Measurements from ENCODE around the gene IKZF1. TPM values are rescaled to one million over a fixed set of nuclear protein-coding genes. Genes with fewer than 3 reads are reported as not detected.

The IKZF1 gene
- total and polyA plus RNA-seq, 2 of the 13 experiments (the other 11 are each of a cell fraction or from before 2014, with no cell fraction given) = not detected

GRCh38 chr7:50292763-50293162, 11.8 kb upstream of the IKZF1 start (continued):
- TF ChIP-seq NFYB (CRISPR knock-in tag; IDR thresholded peaks at IDR 0.05) (no peak), ISX (CRISPR knock-in tag; conservative IDR thresholded peaks at IDR 0.05) (no peak), PHF20 (CRISPR knock-in tag; IDR thresholded peaks at IDR 0.05) (no peak), PRMT3 (CRISPR knock-in tag; IDR thresholded peaks at IDR 0.05; ENCODE audit: borderline replicate concordance, low read depth) (no peak), ZBTB38 (CRISPR knock-in tag; IDR thresholded peaks at IDR 0.05) (no peak), SKI (IDR thresholded peaks at IDR 0.05; ENCODE audit: partially characterized antibody) (no peak), TCF7L2 (IDR thresholded peaks at IDR 0.05; ENCODE audit: low read depth, low read length) (no peak), ZNF317 (CRISPR knock-in tag; IDR thresholded peaks at IDR 0.05) (no peak)

GRCh38 chr7:50293509-50294179, 10.9 kb upstream of the IKZF1 start:
- in situ Hi-C loops (cut with HindIII; ENCODE audit: extremely low pct_ligation_motif_present, low pct_unique_long_range_greater_than_20kb) (no loop called here), intact Hi-C loops (cut with micrococcal nuclease; ENCODE audit: unreplicated experiment) (no loop called here)
- Histone ChIP-seq H3K9me3 (ENCODE audit: low read length) (no peaks in the 10 kb centered on the region), H3K79me2 (ENCODE audit: insufficient read depth, low read length) (no peaks in the 10 kb centered on the region), H3K27ac (ENCODE audit: extremely low read length, insufficient read depth, low read length) (no peak overlapping the region), H3K4me2 (ENCODE audit: low read depth, low read length) (no peak overlapping the region), H2AFZ (ENCODE audit: low read length) (no peak overlapping the region), H3K27me3 (ENCODE audit: control insufficient read depth in 1 of 2, insufficient read depth in 2 of 2, low read length in 2 of 2) (no peaks in the 10 kb centered on the region), H4K20me1 (ENCODE audit: insufficient read depth, low read length) (no peaks in the 10 kb centered on the region), H3K4me3 (replicated peaks in 1 of 3; ENCODE audit: insufficient read depth in 1 of 3, low read depth in 2 of 3, low read length in 3 of 3) (no peak overlapping the region), H3K4me1 (ENCODE audit: insufficient read depth, low read length) (no peaks in the 10 kb centered on the region), H3K9ac (ENCODE audit: insufficient read depth, low read depth, low read length) (no peak overlapping the region), H3K36me3 (replicated peaks in 1 of 2; ENCODE audit: control insufficient read depth in 1 of 2, insufficient read depth in 2 of 2, low read length in 2 of 2) (no peaks in the 10 kb centered on the region)
- ChIA-PET POLR2A (no interaction called here), CTCF (ENCODE audit: low intra/inter-chr PET ratio, low total read pairs) (no interaction called here)
- FAIRE-seq (no peak), ATAC-seq (no peak), DNase-seq (ENCODE audit: low spot score) (no peak)
- 5% methylated on average over 7 of the region's 7 CpGs for WGBS (ENCODE audit: low lambda C conversion rate)
- BruUV-seq (replicated peaks) = no TSS peak
- TF ChIP-seq SMAD1 (CRISPR knock-in tag; IDR thresholded peaks at IDR 0.05; ENCODE audit: borderline replicate concordance, low read depth) = no peak
- no peak for TF ChIP-seq ZBTB1 (CRISPR knock-in tag; IDR thresholded peaks at IDR 0.05; ENCODE audit: borderline replicate concordance)
- no peak for TF ChIP-seq PAXIP1 (CRISPR knock-in tag; conservative IDR thresholded peaks at IDR 0.05)
- no peak for TF ChIP-seq HES4 (CRISPR knock-in tag; IDR thresholded peaks at IDR 0.05; ENCODE audit: borderline replicate concordance)
- no peak for TF ChIP-seq KLF12 (CRISPR knock-in tag; IDR thresholded peaks at IDR 0.05; ENCODE audit: borderline replicate concordance)
- TF ChIP-seq, protein P1, sequence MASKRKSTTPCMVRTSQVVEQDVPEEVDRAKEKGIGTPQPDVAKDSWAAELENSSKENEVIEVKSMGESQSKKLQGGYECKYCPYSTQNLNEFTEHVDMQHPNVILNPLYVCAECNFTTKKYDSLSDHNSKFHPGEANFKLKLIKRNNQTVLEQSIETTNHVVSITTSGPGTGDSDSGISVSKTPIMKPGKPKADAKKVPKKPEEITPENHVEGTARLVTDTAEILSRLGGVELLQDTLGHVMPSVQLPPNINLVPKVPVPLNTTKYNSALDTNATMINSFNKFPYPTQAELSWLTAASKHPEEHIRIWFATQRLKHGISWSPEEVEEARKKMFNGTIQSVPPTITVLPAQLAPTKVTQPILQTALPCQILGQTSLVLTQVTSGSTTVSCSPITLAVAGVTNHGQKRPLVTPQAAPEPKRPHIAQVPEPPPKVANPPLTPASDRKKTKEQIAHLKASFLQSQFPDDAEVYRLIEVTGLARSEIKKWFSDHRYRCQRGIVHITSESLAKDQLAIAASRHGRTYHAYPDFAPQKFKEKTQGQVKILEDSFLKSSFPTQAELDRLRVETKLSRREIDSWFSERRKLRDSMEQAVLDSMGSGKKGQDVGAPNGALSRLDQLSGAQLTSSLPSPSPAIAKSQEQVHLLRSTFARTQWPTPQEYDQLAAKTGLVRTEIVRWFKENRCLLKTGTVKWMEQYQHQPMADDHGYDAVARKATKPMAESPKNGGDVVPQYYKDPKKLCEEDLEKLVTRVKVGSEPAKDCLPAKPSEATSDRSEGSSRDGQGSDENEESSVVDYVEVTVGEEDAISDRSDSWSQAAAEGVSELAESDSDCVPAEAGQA (IDR thresholded peaks at IDR 0.05; ENCODE audit: low read depth) = no peak
- TF ChIP-seq, protein P1 (CRISPR knock-in tag; IDR thresholded peaks at IDR 0.05; ENCODE audit: borderline replicate concordance) = no peak
